OCI-LY1 (cell line): ENCODE data around the gene P2RY8.

Experiments
- H2AFZ ChIP-seq: fragments of 200-600 bp; sonication (generic), shearing (Covaris generic); 2 replicates; pipeline ENCODE4 v1.6.0; 2014; ENCODE audit warnings: antibody characterized with exemption, mild to moderate bottlenecking, low read length
- H3F3A ChIP-seq: fragments of 200-600 bp; sonication (generic), shearing (Covaris generic); 2 replicates; pipeline ENCODE4 v1.6.0; 2014; ENCODE audit warnings: mild to moderate bottlenecking, antibody characterized with exemption, low read length, moderate library complexity; ENCODE audit not compliant: insufficient read depth
- H3K27ac ChIP-seq: fragments of 200-600 bp; sonication (generic); 2 replicates; pipeline ENCODE4 v1.5.1; 2014; ENCODE audit warnings: low read length, mixed run types, mild to moderate bottlenecking, low read depth; ENCODE audit not compliant: poor library complexity, severe bottlenecking
- H3K27me3 ChIP-seq: fragments of 200-600 bp; sonication (generic); 2 replicates; pipeline ENCODE4 v1.6.0; 2014; ENCODE audit warnings: antibody characterized with exemption, mild to moderate bottlenecking, low read length, moderate library complexity; ENCODE audit not compliant: insufficient read depth
- H3K36me3 ChIP-seq: fragments of 200-600 bp; sonication (generic); 2 replicates; pipeline ENCODE4 v1.6.1; 2014; ENCODE audit warnings: mild to moderate bottlenecking, antibody characterized with exemption, low read length, moderate library complexity, mixed read lengths; ENCODE audit not compliant: insufficient read depth
- H3K4me1 ChIP-seq: fragments of 200-600 bp; sonication (generic); 2 replicates; pipeline ENCODE4 v1.5.1; 2014; ENCODE audit warnings: mild to moderate bottlenecking, low read length, moderate library complexity; ENCODE audit not compliant: insufficient read depth, severe bottlenecking
- H3K4me2 ChIP-seq: fragments of 200-600 bp; sonication (generic), shearing (Covaris generic); 2 replicates; pipeline ENCODE4 v1.6.1; 2014; ENCODE audit warnings: low read length
- H3K4me3 ChIP-seq: fragments of 200-600 bp; sonication (generic); 2 replicates; pipeline ENCODE4 v1.5.1; 2014; ENCODE audit warnings: low read length, low read depth, mild to moderate bottlenecking, mixed read lengths; ENCODE audit not compliant: poor library complexity, severe bottlenecking
- H3K79me2 ChIP-seq: fragments of 200-600 bp; shearing (Covaris generic); 2 replicates; pipeline ENCODE4 v1.6.1; 2016; ENCODE audit warnings: mixed run types, low read length, mixed read lengths; ENCODE audit not compliant: insufficient read depth
- H3K9ac ChIP-seq: fragments of 200-600 bp; sonication (generic), shearing (Covaris generic); 2 replicates; pipeline ENCODE4 v1.6.1; 2014; ENCODE audit warnings: mild to moderate bottlenecking, low read length, mixed read lengths
- H3K9me2 ChIP-seq: fragments of 200-600 bp; sonication (generic), shearing (Covaris generic); 2 replicates; pipeline ENCODE4 v1.6.1; 2014; ENCODE audit warnings: low read depth, mild to moderate bottlenecking, low read length, mixed read lengths
- H3K9me3 ChIP-seq: fragments of 200-600 bp; shearing (Covaris generic); 2 replicates; pipeline ENCODE4 v1.6.1; 2014; ENCODE audit warnings: low read length, mixed read lengths
- H4K20me1 ChIP-seq: fragments of 200-600 bp; sonication (generic), shearing (Covaris generic); 2 replicates; pipeline ENCODE4 v1.6.0; 2016; ENCODE audit warnings: mild to moderate bottlenecking, low read length; ENCODE audit not compliant: insufficient read depth
- CTCF ChIP-seq: fragments of 200-600 bp; sonication (generic), shearing (Covaris generic); IDR thresholded peaks from 2 replicates; pipeline ENCODE4 v1.5.1; 2017; ENCODE audit warnings: mild to moderate bottlenecking, antibody characterized with exemption, low read length, moderate library complexity, mixed read lengths
- EZH2 ChIP-seq: fragments of 200-600 bp; sonication (generic), shearing (Covaris generic); IDR thresholded peaks from 2 replicates; pipeline ENCODE4 v1.8.0; 2017; ENCODE audit warnings: borderline replicate concordance, mixed run types, mild to moderate bottlenecking, antibody characterized with exemption, low read length, moderate library complexity, mixed read lengths

P2RY8 gene

DNA sequence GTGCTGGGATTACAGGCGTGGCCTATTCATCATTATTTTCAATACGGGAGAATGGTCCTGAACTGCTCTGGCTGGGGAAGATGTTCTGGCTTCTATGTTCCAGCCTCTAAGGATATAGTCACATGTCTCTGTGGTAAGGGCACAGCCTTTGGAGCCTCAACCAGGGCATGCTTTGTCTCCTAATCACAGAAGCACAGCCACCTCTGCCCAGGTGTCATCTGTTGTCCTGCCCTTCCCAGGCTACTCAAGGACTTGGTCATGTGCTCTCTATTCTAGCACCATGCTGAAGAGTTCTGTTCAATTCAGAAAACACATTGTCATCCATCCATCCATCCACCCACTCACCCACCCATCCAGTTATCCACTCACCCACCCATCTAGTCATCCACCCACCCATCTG is 113.8 kb downstream of the P2RY8 start:
- H3K27me3 ChIP-seq, result no peaks in the 10 kb centered on the region
- peaks cover 17% of the 10 kb centered on the region for H3K4me1 ChIP-seq
- H3K4me2 ChIP-seq, result no peak overlapping the region
- no peak overlapping the region for H3K27ac ChIP-seq
- H3K4me3 ChIP-seq, result no peak overlapping the region
- peaks cover 10% of the 10 kb centered on the region for H3K9me3 ChIP-seq
- H2AFZ ChIP-seq, result no peak overlapping the region
- H3K36me3 ChIP-seq, result peaks cover 80% of the 10 kb centered on the region
- H3K9ac ChIP-seq, result no peak overlapping the region
- no peaks in the 10 kb centered on the region for H3F3A ChIP-seq
- no peak for TF ChIP-seq CTCF
- TF ChIP-seq EZH2, result no peak
- H3K9me2 ChIP-seq, result no peaks in the 10 kb centered on the region
- H4K20me1 ChIP-seq, result no peaks in the 10 kb centered on the region
- H3K79me2 ChIP-seq, result no peaks in the 10 kb centered on the region

GRCh38 chrX:1422135-1422465 is 114.9 kb downstream of the P2RY8 start:
- Histone ChIP-seq H3K9me2 (no peaks in the 10 kb centered on the region), H3K36me3 (peaks cover 83% of the 10 kb centered on the region), H3K4me2 (no peak overlapping the region), H3K9ac (no peak overlapping the region), H3K27ac (no peak overlapping the region), H3K4me3 (no peak overlapping the region), H3K79me2 (no peaks in the 10 kb centered on the region), H3K9me3 (peaks cover 10% of the 10 kb centered on the region), H2AFZ (no peak overlapping the region), H3K4me1 (peaks cover 17% of the 10 kb centered on the region), H3F3A (no peaks in the 10 kb centered on the region), H4K20me1 (no peaks in the 10 kb centered on the region), H3K27me3 (no peaks in the 10 kb centered on the region)
- TF ChIP-seq EZH2, result no peak
- no peak for TF ChIP-seq CTCF

- no peak for TF ChIP-seq CTCF
- TF ChIP-seq EZH2, result no peak
- H3K27me3 ChIP-seq, result no peaks in the 10 kb centered on the region
- no peaks in the 10 kb centered on the region for H4K20me1 ChIP-seq
- no peak overlapping the region for H3K4me2 ChIP-seq
- H3K4me1 ChIP-seq, result peaks cover 17% of the 10 kb centered on the region
- H3K27ac ChIP-seq, result no peak overlapping the region
- H3K9me2 ChIP-seq, result no peaks in the 10 kb centered on the region
- H3F3A ChIP-seq, result no peaks in the 10 kb centered on the region
- peaks cover 86% of the 10 kb centered on the region for H3K36me3 ChIP-seq
- no peaks in the 10 kb centered on the region for H3K79me2 ChIP-seq
- H3K9me3 ChIP-seq, result peaks cover 10% of the 10 kb centered on the region
- no peak overlapping the region for H2AFZ ChIP-seq
- no peak overlapping the region for H3K4me3 ChIP-seq
- no peak overlapping the region for H3K9ac ChIP-seq
These were observed 115.4 kb downstream of the P2RY8 start for GRCh38 chrX:1421433-1422134.
